ENCODE data around the gene UMAD1. TPM values are rescaled to one million over a fixed set of nuclear protein-coding genes. Genes with fewer than 3 reads are reported as not detected.

The UMAD1 gene
- total and polyA plus RNA-seq, 2 of the 4 experiments (the other 2 are of a cell fraction) = 5.2 to 8.4 TPM

DNA sequence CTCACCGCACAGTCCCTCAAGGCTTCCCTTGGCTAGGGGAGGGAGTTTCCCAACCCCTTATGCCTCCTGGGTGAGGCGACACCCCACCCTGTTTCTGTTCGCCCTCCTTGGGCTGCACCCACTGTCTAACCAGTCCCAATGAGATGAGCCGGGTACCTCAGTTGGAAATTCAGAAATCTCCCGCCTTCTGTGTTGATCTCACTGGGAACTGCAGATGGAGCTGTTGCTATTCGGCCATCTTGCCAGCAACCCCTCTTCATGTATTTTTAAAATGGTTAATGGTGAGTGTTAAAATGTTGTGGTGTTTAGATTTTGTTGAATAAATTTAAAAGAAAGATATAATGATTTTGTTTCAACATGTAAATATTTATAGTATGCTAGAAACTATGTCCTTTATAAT, 22.0 kb downstream of the UMAD1 start:
- Histone ChIP-seq H3K14ac (replicated peaks; ENCODE audit: low read depth, low read length) (no peak overlapping the region), H3K9me1 (ENCODE audit: insufficient read depth, low read length) (no peaks in the 10 kb centered on the region), H3K23ac (ENCODE audit: low read depth, low read length) (no peak overlapping the region), H3K4ac (ENCODE audit: low read depth, low read length) (no peak overlapping the region), H3K27ac (ENCODE audit: insufficient read depth, low read length) (no peak overlapping the region), H3K36me3 (ENCODE audit: control insufficient read depth, insufficient read depth, low read length) (no peaks in the 10 kb centered on the region), H3K79me1 (ENCODE audit: low read depth in 1 of 2, low read length in 2 of 2) (peaks cover 0 to 5% of the 10 kb centered on the region in 2 experiments; a peak in 1 of 4 replicates), H3K27me3 (ENCODE audit: control insufficient read depth, insufficient read depth, low read length) (no peaks in the 10 kb centered on the region), H2BK15ac (ENCODE audit: low read depth, low read length) (no peak overlapping the region), H3K4me3 (ENCODE audit: insufficient read depth, low read depth, low read length) (no peak overlapping the region), H2BK20ac (ENCODE audit: low read depth, low read length) (no peak overlapping the region), H3K56ac (ENCODE audit: extremely low read depth, insufficient read depth, low read length) (no peak overlapping the region), H4K8ac (ENCODE audit: low read depth in 2 of 2, low read length in 2 of 2) (no peak overlapping the region), H2AK9ac (replicated peaks; ENCODE audit: low read depth, low read length, poor library complexity) (no peak overlapping the region), H2AK5ac (ENCODE audit: low read depth, low read length) (no peak overlapping the region), H3K9me3 (ENCODE audit: control insufficient read depth, insufficient read depth, low read length) (no peaks in the 10 kb centered on the region), H4K20me1 (ENCODE audit: insufficient read depth, low read length) (no peaks in the 10 kb centered on the region), H3K9ac (ENCODE audit: low read depth, low read length) (no peak overlapping the region), H2BK5ac (ENCODE audit: low read depth, low read length, poor library complexity, severe bottlenecking) (no peak overlapping the region), H2AFZ (replicated peaks; ENCODE audit: low read length, poor library complexity) (no peak overlapping the region), H3K4me1 (ENCODE audit: control insufficient read depth, insufficient read depth, low read length) (no peaks in the 10 kb centered on the region), H2BK120ac (ENCODE audit: low read depth, low read length) (no peak overlapping the region), H4K5ac (ENCODE audit: low read depth, low read length) (no peak overlapping the region), H3K4me2 (ENCODE audit: low read depth, low read length) (no peak overlapping the region), H4K91ac (ENCODE audit: insufficient read depth, low read depth, low read length) (no peak overlapping the region), H3K18ac (ENCODE audit: low read depth, low read length) (no peak overlapping the region)
- no TSS peak for BruUV-seq (replicated peaks)
- ChIA-PET POLR2A (ENCODE audit: unreplicated experiment) (interaction anchor here (0.6 kb wide), 1 partner anchor 1219 kb away, joined by 10 read pairs; no protein-coding TSS in a partner anchor), CTCF (no interaction called here)
- intact Hi-C loops (cut with micrococcal nuclease) (loop anchor here (1.0 to 5.0 kb wide), 4 partner anchors 100 to 634 kb away; no protein-coding TSS in a partner anchor), in situ Hi-C loops (cut with MboI; ENCODE audit: low sequenced_read_pairs) (loop anchor here (25.0 kb wide), 1 partner anchor 550 kb away; no protein-coding TSS in a partner anchor), dilution Hi-C loops (cut with HindIII; ENCODE audit: low sequenced_read_pairs, unreplicated experiment) (no loop called here)
- ATAC-seq (ENCODE audit: low read depth) (peak; percentile 51), DNase-seq (peak; percentile 34)
- no CpG with 5 or more reads among the region's 6 CpGs for WGBS, 2 experiments (ENCODE audit: extremely low coverage in 2 of 2, insufficient read length in 1 of 2)
- TF ChIP-seq, protein P1, sequence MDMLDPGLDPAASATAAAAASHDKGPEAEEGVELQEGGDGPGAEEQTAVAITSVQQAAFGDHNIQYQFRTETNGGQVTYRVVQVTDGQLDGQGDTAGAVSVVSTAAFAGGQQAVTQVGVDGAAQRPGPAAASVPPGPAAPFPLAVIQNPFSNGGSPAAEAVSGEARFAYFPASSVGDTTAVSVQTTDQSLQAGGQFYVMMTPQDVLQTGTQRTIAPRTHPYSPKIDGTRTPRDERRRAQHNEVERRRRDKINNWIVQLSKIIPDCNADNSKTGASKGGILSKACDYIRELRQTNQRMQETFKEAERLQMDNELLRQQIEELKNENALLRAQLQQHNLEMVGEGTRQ (IDR thresholded peaks at IDR 0.05; ENCODE audit: low read depth, low read length) = no peak
- TF ChIP-seq RAD21 (IDR thresholded peaks at IDR 0.05; ENCODE audit: low read length) = peak; percentile 61
- TF ChIP-seq, protein P2, sequence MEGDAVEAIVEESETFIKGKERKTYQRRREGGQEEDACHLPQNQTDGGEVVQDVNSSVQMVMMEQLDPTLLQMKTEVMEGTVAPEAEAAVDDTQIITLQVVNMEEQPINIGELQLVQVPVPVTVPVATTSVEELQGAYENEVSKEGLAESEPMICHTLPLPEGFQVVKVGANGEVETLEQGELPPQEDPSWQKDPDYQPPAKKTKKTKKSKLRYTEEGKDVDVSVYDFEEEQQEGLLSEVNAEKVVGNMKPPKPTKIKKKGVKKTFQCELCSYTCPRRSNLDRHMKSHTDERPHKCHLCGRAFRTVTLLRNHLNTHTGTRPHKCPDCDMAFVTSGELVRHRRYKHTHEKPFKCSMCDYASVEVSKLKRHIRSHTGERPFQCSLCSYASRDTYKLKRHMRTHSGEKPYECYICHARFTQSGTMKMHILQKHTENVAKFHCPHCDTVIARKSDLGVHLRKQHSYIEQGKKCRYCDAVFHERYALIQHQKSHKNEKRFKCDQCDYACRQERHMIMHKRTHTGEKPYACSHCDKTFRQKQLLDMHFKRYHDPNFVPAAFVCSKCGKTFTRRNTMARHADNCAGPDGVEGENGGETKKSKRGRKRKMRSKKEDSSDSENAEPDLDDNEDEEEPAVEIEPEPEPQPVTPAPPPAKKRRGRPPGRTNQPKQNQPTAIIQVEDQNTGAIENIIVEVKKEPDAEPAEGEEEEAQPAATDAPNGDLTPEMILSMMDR (conservative IDR thresholded peaks at IDR 0.05; ENCODE audit: low read depth, low read length) = peak; percentile 55
- TF ChIP-seq SMC3 (IDR thresholded peaks at IDR 0.05; ENCODE audit: low read depth, low read length) = peak; percentile 51
